Naive thymus-derived CD4-positive, alpha-beta T cell (primary cell): ENCODE data around the gene STK32A. TPM values are rescaled to one million over a fixed set of nuclear protein-coding genes. Genes with fewer than 3 reads are reported as not detected.
"Not testable (repeated sequence)": the region's sequence is repeated elsewhere in the genome, so short reads cannot be mapped to it uniquely, and the experiment has no call there.

Experiments
- ATAC-seq: fragments of 150-1000 bp; cut with Tn5 transposase; 2 replicates; pipeline ENCODE4 v1.10.0; 2021; ENCODE audit warnings: mild to moderate bottlenecking, moderate library complexity
- CTCF ChIA-PET: fragments of 350-600 bp; sonication (Branson Sonifier 250); formaldehyde crosslinking; loops from one replicate; lab custom pipeline; 2021; ENCODE audit warnings: antibody characterized with exemption; lab: Charles Lee
- POLR2A ChIA-PET: fragments of 350-600 bp; sonication (Branson Sonifier 250); formaldehyde crosslinking; loops from one replicate; lab custom pipeline; 2021; ENCODE audit warnings: antibody characterized with exemption, inconsistent platforms; lab: Charles Lee
- DNase-seq, 9 donors: peaks; one replicate each; pipeline versions ENCODE4 v3.0.0 to v3.0.0-alpha.2; 2020 to 2022; ENCODE audit warnings: mixed read lengths in 1 of 9
- H3K27ac ChIP-seq: one replicate; pipeline ENCODE4 v1.7.0; 2013; ENCODE audit warnings: mild to moderate bottlenecking, low read depth, low read length, moderate library complexity
- H3K27me3 ChIP-seq, 2 donors: one replicate each; pipeline ENCODE4 v1.7.0; 2013; ENCODE audit warnings: low read length in 2 of 2, mild to moderate bottlenecking in 2 of 2, moderate library complexity in 2 of 2; ENCODE audit not compliant: control insufficient read depth in 2 of 2, insufficient read depth in 2 of 2
- H3K36me3 ChIP-seq, 3 experiments: 1 replicate in 2 of 3; 2 replicates in 1 of 3; pipeline ENCODE4 v1.7.0; 2013; ENCODE audit warnings: low read length in 3 of 3, mild to moderate bottlenecking in 3 of 3, moderate library complexity in 1 of 3; ENCODE audit not compliant: insufficient read depth in 3 of 3, control insufficient read depth in 2 of 3
- H3K4me1 ChIP-seq, 2 donors: one replicate each; pipeline ENCODE4 v1.7.0; 2013; ENCODE audit warnings: low read length in 2 of 2, mild to moderate bottlenecking in 2 of 2, moderate library complexity in 1 of 2; ENCODE audit not compliant: control insufficient read depth in 2 of 2, insufficient read depth in 2 of 2
- H3K4me3 ChIP-seq: 2 replicates; pipeline ENCODE4 v1.7.0; 2013; ENCODE audit warnings: mild to moderate bottlenecking, low read length
- H3K9me3 ChIP-seq, 3 experiments: 1 replicate in 2 of 3; 2 replicates in 1 of 3; pipeline ENCODE4 v1.7.0; 2013; ENCODE audit warnings: low read length in 3 of 3; ENCODE audit not compliant: control insufficient read depth in 2 of 3
- H3K27ac Mint-ChIP-seq, 9 donors: one replicate each; pipeline ENCODE4 v1.8.0; 2020 to 2022; ENCODE audit warnings: mixed read lengths in 9 of 9, mild to moderate bottlenecking in 8 of 9, moderate library complexity in 5 of 9, inconsistent platforms in 2 of 9
- H3K27me3 Mint-ChIP-seq, 5 donors: one replicate each; pipeline ENCODE4 v1.8.0; 2021 to 2022; ENCODE audit warnings: mixed read lengths in 5 of 5, mild to moderate bottlenecking in 1 of 5
- H3K36me3 Mint-ChIP-seq, 5 donors: one replicate each; pipeline ENCODE4 v1.8.0; 2020 to 2022; ENCODE audit warnings: mixed read lengths in 5 of 5, mild to moderate bottlenecking in 3 of 5, inconsistent platforms in 1 of 5
- H3K4me1 Mint-ChIP-seq, 7 donors: one replicate each; pipeline ENCODE4 v1.8.0; 2020 to 2022; ENCODE audit warnings: mixed read lengths in 7 of 7, mild to moderate bottlenecking in 3 of 7, inconsistent platforms in 1 of 7
- H3K4me3 Mint-ChIP-seq, 10 donors: one replicate each; pipeline ENCODE4 v1.8.0; 2020 to 2022; ENCODE audit warnings: mild to moderate bottlenecking in 10 of 10, mixed read lengths in 10 of 10, moderate library complexity in 6 of 10, inconsistent platforms in 2 of 10
- H3K9me3 Mint-ChIP-seq, 11 donors: one replicate each; pipeline ENCODE4 v1.8.0; 2020 to 2022; ENCODE audit warnings: mixed read lengths in 11 of 11, mild to moderate bottlenecking in 4 of 11, inconsistent platforms in 1 of 11, moderate library complexity in 1 of 11
- intact Hi-C, 2 donors: fragments of 100-400 bp; cut with micrococcal nuclease; formaldehyde crosslinking; loops; one replicate each; pipeline ENCODE4 v1.15.1; 2023
- polyA plus RNA-seq, 2 donors: library from polyadenylated mRNA; unstranded; fragments of 300-500 nt; fragmentation: Illumina TruSeq; gene quantifications; one replicate each; pipeline ENCODE4 v1.2.3, GENCODE V29; 2021
- total RNA-seq, 6 experiments: library from RNA in 5 of 6; stranded (reverse) in 5 of 6; gene quantifications; 1 replicate in 5 of 6; 2 replicates in 1 of 6; pipeline ENCODE4 v1.2.3 and lab custom pipeline; 2021 to 2026

The STK32A gene
- total and polyA plus RNA-seq, 7 experiments from 2014 or later, result not detected

- POLR2A ChIA-PET, result no interaction called here
- Mint-ChIP-seq H3K4me1 (peaks cover 0 to 12% (median 4%) of the 10 kb centered on the region in 7 donors), H3K27ac (no peak overlapping the region)
Measured at GRCh38 chr5:147223948-147224791, 10.7 kb upstream of the STK32A start.

GRCh38 chr5:147225938-147226337 lies 8.9 kb upstream of the STK32A start:
- CTCF ChIA-PET, result no interaction called here
- ATAC-seq (no peak), DNase-seq (no peak)
- peaks cover 0 to under 1% (median 0%) of the 10 kb centered on the region in 5 donors for H3K36me3 Mint-ChIP-seq
- no peak overlapping the region for H3K4me3 Mint-ChIP-seq
- Histone ChIP-seq H3K27me3 (no peaks in the 10 kb centered on the region), H3K4me3 (no peak overlapping the region), H3K36me3 (no peaks in the 10 kb centered on the region), H3K27ac (no peak overlapping the region), H3K9me3 (no peaks in the 10 kb centered on the region), H3K4me1 (no peaks in the 10 kb centered on the region)
- POLR2A ChIA-PET, result no interaction called here
- H3K27me3 Mint-ChIP-seq, result peaks cover under 1 to 21% (median 8%) of the 10 kb centered on the region in 5 donors
- H3K4me1 Mint-ChIP-seq, result peaks cover 0 to 12% (median 4%) of the 10 kb centered on the region in 7 donors
- H3K27ac Mint-ChIP-seq, result no peak overlapping the region
- peaks cover 0 to 15% (median 5%) of the 10 kb centered on the region in 11 donors for H3K9me3 Mint-ChIP-seq
- intact Hi-C loops, result loop anchor here in 1 of 2 donors (10.0 kb wide), 1 partner anchor 599 kb away; no protein-coding TSS in a partner anchor

More at GRCh38 chr5:147223948-147224791, 10.7 kb upstream of the STK32A start:
- peaks cover 0 to 18% (median 6%) of the 10 kb centered on the region in 11 donors for H3K9me3 Mint-ChIP-seq
- H3K36me3 ChIP-seq, result no peaks in the 10 kb centered on the region
- no peak overlapping the region for H3K4me3 ChIP-seq
- no peaks in the 10 kb centered on the region for H3K4me1 ChIP-seq
- H3K27ac ChIP-seq, result no peak overlapping the region
- DNase-seq (no peak), ATAC-seq (no peak)
- H3K36me3 Mint-ChIP-seq, result no peaks in the 10 kb centered on the region
- peaks cover 0 to 12% (median under 1%) of the 10 kb centered on the region in 5 donors for H3K27me3 Mint-ChIP-seq
- no peak overlapping the region for H3K4me3 Mint-ChIP-seq
- intact Hi-C loops, result loop anchor here in 1 of 2 donors (5.0 to 10.0 kb wide), 2 partner anchors 353 to 601 kb away; no protein-coding TSS in a partner anchor
- no peaks in the 10 kb centered on the region for H3K9me3 ChIP-seq
- no peaks in the 10 kb centered on the region for H3K27me3 ChIP-seq
- CTCF ChIA-PET, result interaction anchor here (1.0 to 1.4 kb wide), 2 partner anchors 35 to 146 kb away, joined by 3 to 5 read pairs; no protein-coding TSS in a partner anchor

DNA sequence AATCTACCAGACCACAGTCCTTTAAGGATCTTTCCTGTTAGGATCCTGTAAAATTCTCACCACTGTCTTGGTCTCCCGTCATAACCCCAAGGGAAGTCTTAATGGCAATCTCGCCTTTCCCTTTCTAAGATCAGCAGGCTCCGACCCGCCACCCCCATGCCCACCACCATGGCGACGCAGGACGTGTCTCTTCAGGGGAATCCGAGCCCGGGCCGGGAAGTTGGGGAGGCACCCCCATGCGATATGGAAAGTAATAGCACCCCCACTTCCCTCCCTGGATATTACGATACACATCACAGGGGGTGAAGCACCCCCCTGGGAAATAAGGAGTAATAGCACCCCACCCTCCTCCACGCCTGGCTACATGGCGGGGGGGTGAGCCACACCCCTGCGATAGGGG lies 8.3 kb upstream of the STK32A start:
- Histone ChIP-seq H3K36me3 (no peaks in the 10 kb centered on the region), H3K27me3 (no peaks in the 10 kb centered on the region), H3K9me3 (no peaks in the 10 kb centered on the region), H3K4me1 (no peaks in the 10 kb centered on the region), H3K4me3 (no peak overlapping the region), H3K27ac (no peak overlapping the region)
- ChIA-PET POLR2A (no interaction called here), CTCF (no interaction called here)
- H3K4me1 Mint-ChIP-seq, result peaks cover 0 to 12% (median 4%) of the 10 kb centered on the region in 7 donors
- H3K4me3 Mint-ChIP-seq, result no peak overlapping the region
- intact Hi-C loops, result loop anchor here in 1 of 2 donors (10.0 kb wide), 1 partner anchor 598 kb away; no protein-coding TSS in a partner anchor
- ATAC-seq (peak; percentile 18), DNase-seq (no peak)
- H3K27ac Mint-ChIP-seq, result no peak overlapping the region
- peaks cover 0 to 18% (median 5%) of the 10 kb centered on the region in 11 donors for H3K9me3 Mint-ChIP-seq
- H3K36me3 Mint-ChIP-seq, result peaks cover 0 to 4% (median 0%) of the 10 kb centered on the region in 5 donors
- peaks cover 3 to 26% (median 13%) of the 10 kb centered on the region in 5 donors for H3K27me3 Mint-ChIP-seq

GRCh38 chr5:147234239-147234824 lies 494 bp upstream of the STK32A start:
- CTCF ChIA-PET, result no interaction called here
- peaks cover 0 to 4% (median 4%) of the 10 kb centered on the region in 7 donors for H3K4me1 Mint-ChIP-seq

DNA sequence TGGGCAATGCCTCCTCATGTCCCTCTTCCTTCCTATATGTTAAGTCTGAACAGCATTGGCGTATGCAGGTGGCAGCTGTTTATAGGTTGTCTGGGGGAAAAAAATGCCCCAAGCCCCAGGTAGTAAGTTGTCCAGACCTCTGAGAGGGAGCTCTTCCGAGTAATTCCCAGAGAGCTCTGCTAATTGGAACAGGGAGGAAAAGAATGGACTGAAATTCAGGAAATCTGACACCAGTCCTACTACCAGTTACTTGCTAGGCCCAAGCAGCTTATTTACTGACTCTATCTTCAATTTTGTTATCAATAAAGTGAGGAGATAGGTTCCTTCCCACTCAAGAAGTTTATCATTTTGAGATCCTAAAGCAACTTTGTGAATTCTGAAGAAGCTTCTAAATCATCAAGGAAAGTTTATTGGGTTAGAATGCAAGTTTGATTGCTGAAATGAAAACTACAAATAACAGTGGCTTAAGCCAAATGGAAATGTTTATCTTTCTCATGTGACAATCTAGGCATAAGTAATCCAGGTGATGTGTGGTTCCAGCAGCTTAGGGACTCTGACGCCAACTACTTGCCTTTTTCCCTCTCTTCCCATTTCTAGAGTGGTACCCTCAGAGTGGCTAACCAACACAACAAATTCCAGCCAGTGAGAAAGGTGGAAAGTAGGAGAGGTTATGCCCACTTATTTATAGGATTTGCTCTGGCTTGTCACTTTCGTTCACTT lies 5.6 kb downstream of the STK32A start:
- ATAC-seq (no peak), DNase-seq (no peak)
- ChIA-PET POLR2A (no interaction called here), CTCF (interaction anchor here (0.5 to 0.6 kb wide), 2 partner anchors 28 to 363 kb away, joined by 3 read pairs; no protein-coding TSS in a partner anchor)
- Histone ChIP-seq H3K4me1 (no peaks in the 10 kb centered on the region), H3K4me3 (no peak overlapping the region), H3K27me3 (no peaks in the 10 kb centered on the region), H3K36me3 (no peaks in the 10 kb centered on the region), H3K9me3 (no peaks in the 10 kb centered on the region), H3K27ac (no peak overlapping the region)
- no peaks in the 10 kb centered on the region for H3K4me1 Mint-ChIP-seq
- no peaks in the 10 kb centered on the region for H3K36me3 Mint-ChIP-seq
- peaks cover 0 to 4% (median 0%) of the 10 kb centered on the region in 11 donors for H3K9me3 Mint-ChIP-seq
- intact Hi-C loops, result no loop called here
- H3K4me3 Mint-ChIP-seq, result no peak overlapping the region
- H3K27me3 Mint-ChIP-seq, result peaks cover 16 to 28% (median 24%) of the 10 kb centered on the region in 5 donors
- no peak overlapping the region for H3K27ac Mint-ChIP-seq

More at GRCh38 chr5:147234239-147234824, 494 bp upstream of the STK32A start:
- peaks cover 35 to 69% (median 61%) of the 10 kb centered on the region in 5 donors for H3K27me3 Mint-ChIP-seq
- H3K36me3 Mint-ChIP-seq, result peaks cover 0 to 4% (median 0%) of the 10 kb centered on the region in 5 donors
- Histone ChIP-seq H3K4me3 (no peak overlapping the region), H3K27ac (no peak overlapping the region), H3K9me3 (no peaks in the 10 kb centered on the region), H3K4me1 (no peaks in the 10 kb centered on the region), H3K27me3 (peaks cover 3 to 10% of the 10 kb centered on the region in 2 donors), H3K36me3 (no peaks in the 10 kb centered on the region)
- peak overlapping the region in 7 of 10 donors; percentile 11 to 76 (median 50) for H3K4me3 Mint-ChIP-seq
- no peak for DNase-seq
- ATAC-seq, result no peak
- no peak overlapping the region for H3K27ac Mint-ChIP-seq
- peaks cover 0 to 13% (median 0%) of the 10 kb centered on the region in 11 donors for H3K9me3 Mint-ChIP-seq
- intact Hi-C loops, result no loop called here
- POLR2A ChIA-PET, result no interaction called here

DNA sequence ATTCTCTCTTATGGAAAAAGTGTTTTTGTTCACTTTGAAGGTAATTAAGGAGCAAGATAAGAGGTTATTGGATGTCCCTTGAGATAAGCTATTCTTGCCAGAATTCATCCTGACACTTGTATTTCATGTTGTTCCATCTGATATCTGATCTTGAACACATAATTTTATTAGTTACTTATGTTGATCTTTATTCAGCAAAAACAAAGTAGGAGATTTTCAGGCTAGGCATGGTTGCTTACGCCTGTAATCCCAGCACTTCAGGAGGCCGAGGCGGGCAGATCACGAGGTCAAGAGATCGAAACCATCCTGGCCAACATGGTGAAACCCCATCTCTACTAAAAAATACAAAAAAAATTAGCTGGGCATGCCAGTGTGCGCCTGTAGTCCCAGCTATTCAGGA lies 8.4 kb downstream of the STK32A start:
- H3K9me3 ChIP-seq, DNase-seq, CTCF ChIA-PET, ATAC-seq, H3K36me3 ChIP-seq, H3K36me3 Mint-ChIP-seq, intact Hi-C loops, H3K27me3 ChIP-seq, POLR2A ChIA-PET, H3K4me1 ChIP-seq, H3K9me3 Mint-ChIP-seq, H3K27ac ChIP-seq, H3K4me3 ChIP-seq, H3K4me3 Mint-ChIP-seq, H3K27ac Mint-ChIP-seq, H3K4me1 Mint-ChIP-seq: not testable (repeated sequence)
- peaks cover 0 to 11% (median 9%) of the 10 kb centered on the region in 5 donors for H3K27me3 Mint-ChIP-seq
